22Rv1 (cell line): ENCODE data around the gene TRA2A.
A peak's percentile ranks its signal among the peaks of the same experiment; 100 is the strongest.

Source experiments
- H3K27ac ChIP-seq: fragments of 450-650 bp; 2 replicates; pipeline ENCODE4 v1.5.1; 2017
- ZFX ChIP-seq: fragments of 450-650 bp; IDR thresholded peaks from 2 replicates; pipeline ENCODE4 v1.6.1; 2017; ENCODE audit warnings: antibody characterized with exemption, borderline replicate concordance
- TF ChIP-seq, protein P1 (sequence below): fragments of 450-650 bp; IDR thresholded peaks from 2 replicates; pipeline ENCODE4 v1.5.1; 2017; ENCODE audit warnings: mild to moderate bottlenecking

The TRA2A gene

DNA sequence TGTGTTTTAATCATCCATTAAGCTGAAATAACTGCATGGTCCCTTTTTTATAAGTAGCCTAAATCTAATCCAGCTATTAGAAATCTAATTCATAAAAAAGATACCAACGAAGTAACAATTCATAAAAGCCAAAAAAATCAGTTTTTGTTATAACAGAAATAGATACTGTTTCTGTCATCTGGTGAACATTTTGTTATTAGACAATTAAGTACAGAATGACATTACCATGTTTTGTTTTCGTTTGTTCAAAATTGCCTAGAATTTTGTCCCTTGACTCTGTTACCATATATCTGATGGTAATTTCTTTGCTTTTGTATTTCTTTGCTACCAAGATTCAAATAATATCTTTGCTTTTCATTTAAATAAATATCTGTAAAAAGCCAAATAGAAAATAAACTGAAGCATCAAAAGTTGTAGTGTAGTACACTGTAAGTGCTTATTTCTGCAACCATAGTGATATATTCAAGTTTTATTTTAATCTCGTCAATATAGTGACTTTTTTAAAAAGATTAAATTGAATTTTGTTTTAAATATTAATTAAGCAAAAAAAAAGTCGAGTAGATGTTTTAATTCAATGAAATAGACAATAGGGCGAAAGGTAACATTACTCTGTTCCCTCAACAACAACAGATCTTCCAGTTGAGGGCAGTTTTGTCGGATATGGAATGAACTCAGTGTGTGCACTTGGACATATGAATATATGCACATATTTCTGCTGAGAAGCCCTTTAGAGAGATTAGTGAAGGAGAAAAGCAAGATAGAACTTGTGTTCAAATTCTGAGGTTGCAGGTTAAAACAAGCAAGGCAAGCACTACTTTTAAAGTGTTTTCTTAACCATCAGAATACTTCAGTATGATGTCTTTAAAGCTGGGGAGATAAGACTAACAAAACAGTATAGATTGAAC is 53.6 kb downstream of the TRA2A start:
- no peak overlapping the region for H3K27ac ChIP-seq
- TF ChIP-seq, protein P1, sequence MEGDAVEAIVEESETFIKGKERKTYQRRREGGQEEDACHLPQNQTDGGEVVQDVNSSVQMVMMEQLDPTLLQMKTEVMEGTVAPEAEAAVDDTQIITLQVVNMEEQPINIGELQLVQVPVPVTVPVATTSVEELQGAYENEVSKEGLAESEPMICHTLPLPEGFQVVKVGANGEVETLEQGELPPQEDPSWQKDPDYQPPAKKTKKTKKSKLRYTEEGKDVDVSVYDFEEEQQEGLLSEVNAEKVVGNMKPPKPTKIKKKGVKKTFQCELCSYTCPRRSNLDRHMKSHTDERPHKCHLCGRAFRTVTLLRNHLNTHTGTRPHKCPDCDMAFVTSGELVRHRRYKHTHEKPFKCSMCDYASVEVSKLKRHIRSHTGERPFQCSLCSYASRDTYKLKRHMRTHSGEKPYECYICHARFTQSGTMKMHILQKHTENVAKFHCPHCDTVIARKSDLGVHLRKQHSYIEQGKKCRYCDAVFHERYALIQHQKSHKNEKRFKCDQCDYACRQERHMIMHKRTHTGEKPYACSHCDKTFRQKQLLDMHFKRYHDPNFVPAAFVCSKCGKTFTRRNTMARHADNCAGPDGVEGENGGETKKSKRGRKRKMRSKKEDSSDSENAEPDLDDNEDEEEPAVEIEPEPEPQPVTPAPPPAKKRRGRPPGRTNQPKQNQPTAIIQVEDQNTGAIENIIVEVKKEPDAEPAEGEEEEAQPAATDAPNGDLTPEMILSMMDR: no peak
- no peak for TF ChIP-seq ZFX

DNA sequence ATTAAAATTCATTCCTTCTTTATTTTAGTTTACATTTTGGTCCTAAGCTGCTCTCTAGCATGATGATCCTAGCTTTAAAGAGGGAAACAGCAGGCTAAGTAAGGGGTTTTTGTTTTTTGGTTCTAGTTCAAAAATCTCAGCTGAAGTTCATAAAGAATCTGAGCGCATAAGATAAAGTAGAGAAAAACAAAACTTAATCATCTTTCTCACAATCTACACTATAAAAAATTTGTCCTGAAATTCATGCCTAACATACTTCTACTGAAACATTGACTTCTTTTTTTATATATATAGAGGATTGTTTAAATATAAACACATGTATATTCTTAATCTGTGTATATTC is 54.7 kb downstream of the TRA2A start:
- H3K27ac ChIP-seq: no peak overlapping the region
- TF ChIP-seq, protein P1: no peak
- no peak for TF ChIP-seq ZFX

- H3K27ac ChIP-seq: no peak overlapping the region
Measured at GRCh38 chr7:23476286-23477156, 55.3 kb downstream of the TRA2A start.

GRCh38 chr7:23475576-23475839 is 56.3 kb downstream of the TRA2A start:
- peak overlapping the region; percentile 99; the same call in 1 of the 2 replicates for H3K27ac ChIP-seq
- no peak for TF ChIP-seq ZFX
- TF ChIP-seq, protein P1: no peak

More at GRCh38 chr7:23476286-23477156, 55.3 kb downstream of the TRA2A start:
- no peak for TF ChIP-seq ZFX
- TF ChIP-seq, protein P1: no peak

DNA sequence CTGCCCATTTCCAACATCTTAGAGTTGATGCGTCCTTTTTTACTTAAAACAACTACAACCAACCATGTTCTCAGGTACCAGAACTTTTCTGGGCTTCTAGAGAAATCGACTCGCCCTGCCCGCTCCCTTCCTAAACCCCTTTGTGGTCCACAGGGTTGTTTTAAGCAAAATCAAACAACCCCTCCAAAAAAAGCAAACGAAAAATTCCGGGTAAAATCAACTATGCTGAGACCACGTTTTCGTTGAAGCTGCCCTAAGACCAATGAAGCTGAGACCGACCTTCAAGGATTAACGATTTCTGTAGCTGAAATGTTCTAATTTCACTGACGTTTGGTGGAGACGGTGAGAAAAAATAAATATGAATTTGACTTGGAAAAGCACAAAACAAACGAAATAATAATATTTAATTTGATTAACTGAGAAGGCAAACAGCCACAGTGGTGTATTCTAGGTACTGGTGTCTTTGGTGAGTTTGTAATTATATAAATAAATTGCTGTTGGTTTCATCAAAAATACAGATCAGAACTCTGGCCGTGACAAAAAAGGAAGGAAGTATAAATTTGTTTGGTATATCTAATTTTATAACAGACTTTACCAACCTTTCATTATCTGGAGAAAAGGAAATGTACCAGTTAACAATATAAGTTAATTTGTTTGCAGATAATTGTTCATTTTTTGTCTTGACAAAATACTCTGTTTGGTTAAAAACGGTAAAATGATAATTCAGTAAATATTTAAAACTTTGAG is 56.8 kb downstream of the TRA2A start:
- H3K27ac ChIP-seq: peak overlapping the region; percentile 99
- TF ChIP-seq, protein P1: no peak
- TF ChIP-seq ZFX: no peak

GRCh38 chr7:23474094-23474828 is 57.5 kb downstream of the TRA2A start:
- peak overlapping the region; percentile 99 for H3K27ac ChIP-seq
- TF ChIP-seq, protein P1: no peak
- no peak for TF ChIP-seq ZFX
